GM12878 (cell line): ENCODE results near the gene IFI35. TPM values are rescaled to one million over a fixed set of nuclear protein-coding genes. Genes with fewer than 3 reads are reported as not detected.
A peak's percentile ranks its signal among the peaks of the same experiment; 100 is the strongest.

Source experiments
- ATAC-seq: fragments of 200-7000 bp; cut with Tn5 transposase; 3 replicates; pipeline ENCODE4 v1.9.1; 2020; ENCODE audit warnings: mild to moderate bottlenecking, moderate library complexity
- BruUV-seq: library from RNA; stranded (reverse); fragments of 400-500 nt; replicated peaks from 2 replicates; lab custom pipeline; 2021; lab: Mats Ljungman, UMichigan
- CTCF ChIA-PET: fragments of 300-600 bp; sonication (Branson Sonifier 250); formaldehyde crosslinking; extraction: SDS; loops from one replicate; lab custom pipeline; 2021; ENCODE audit warnings: inconsistent platforms; lab: Yijun Ruan, JAX
- POLR2A ChIA-PET: fragments of 350-600 bp; formaldehyde crosslinking; extraction: SDS; loops from one replicate; lab custom pipeline; 2021; ENCODE audit warnings: inconsistent platforms; lab: Charles Lee
- RAD21 ChIA-PET: fragments of 300-600 bp; sonication (Branson Sonifier 250); formaldehyde crosslinking; loops from one replicate; lab custom pipeline; 2023; ENCODE audit warnings: antibody characterized with exemption; ENCODE audit not compliant: unreplicated experiment; lab: Charles Lee
- SMC1A ChIA-PET: fragments of 300-600 bp; sonication (Branson Sonifier 250); formaldehyde crosslinking; loops from one replicate; lab custom pipeline; 2023; ENCODE audit not compliant: unreplicated experiment, uncharacterized antibody; lab: Charles Lee
- DNase-seq: peaks from one replicate; pipeline ENCODE4 v3.0.0-alpha.2; 2011; ENCODE audit warnings: low read depth, low spot score
- FAIRE-seq: peaks from 3 replicates; lab custom pipeline; 2011; peaks lifted over from hg19 to GRCh38; lab: Jason Lieb, UNC
- H2AFZ ChIP-seq: 2 replicates; pipeline ENCODE4 v1.6.0; 2011; ENCODE audit warnings: low read depth, low read length, control low read depth; ENCODE audit not compliant: control insufficient read depth
- H3K27ac ChIP-seq: 2 replicates; pipeline ENCODE4 v1.5.1; 2011; ENCODE audit warnings: control low read depth; ENCODE audit not compliant: control insufficient read depth, insufficient read depth
- H3K27me3 ChIP-seq, 2 experiments: replicated peaks in 1 of 2; 2 replicates each; pipeline versions ENCODE4 v1.6.0 to v1.6.1; 2011; ENCODE audit warnings: low read length in 1 of 2; ENCODE audit not compliant: control insufficient read depth in 2 of 2, insufficient read depth in 2 of 2
- H3K36me3 ChIP-seq, 2 experiments: 2 replicates each; pipeline ENCODE4 v1.5.1; 2011; ENCODE audit warnings: low read length in 1 of 2; ENCODE audit not compliant: control insufficient read depth in 2 of 2, insufficient read depth in 2 of 2
- H3K4me1 ChIP-seq: 2 replicates; pipeline ENCODE4 v1.6.1; 2011; ENCODE audit warnings: mild to moderate bottlenecking, low read length, moderate library complexity, mixed read lengths; ENCODE audit not compliant: control insufficient read depth, insufficient read depth
- H3K4me2 ChIP-seq: 2 replicates; pipeline ENCODE4 v1.6.0; 2011; ENCODE audit warnings: control low read depth; ENCODE audit not compliant: control insufficient read depth, insufficient read depth
- H3K4me3 ChIP-seq: fragments of 200-600 bp; sonication (generic); 2 replicates; pipeline ENCODE4 v1.5.1; 2016
- H3K79me2 ChIP-seq: 2 replicates; pipeline ENCODE4 v1.6.0; 2011; ENCODE audit warnings: low read length; ENCODE audit not compliant: control insufficient read depth, insufficient read depth
- H3K9ac ChIP-seq: 2 replicates; pipeline ENCODE4 v1.8.0; 2011; ENCODE audit warnings: low read length, control low read depth, mixed read lengths; ENCODE audit not compliant: control insufficient read depth, insufficient read depth
- H3K9me3 ChIP-seq: replicated peaks from 3 replicates; pipeline ENCODE4 v1.5.1; 2011; ENCODE audit warnings: mild to moderate bottlenecking, low read length; ENCODE audit not compliant: control insufficient read depth, insufficient read depth
- H4K20me1 ChIP-seq: 2 replicates; pipeline ENCODE4 v1.6.0; 2011; ENCODE audit not compliant: control insufficient read depth, insufficient read depth
- ATF3 ChIP-seq: IDR thresholded peaks from 2 replicates; pipeline ENCODE4 v1.6.1; 2011; ENCODE audit warnings: low read depth, mild to moderate bottlenecking, low read length, moderate library complexity, borderline replicate concordance; ENCODE audit errors: extremely low read depth
- ATF7 ChIP-seq: fragments of 450-650 bp; IDR thresholded peaks from 2 replicates; pipeline ENCODE4 v1.6.1; 2016; ENCODE audit warnings: low read depth, mild to moderate bottlenecking
- BCL11A ChIP-seq: IDR thresholded peaks from 2 replicates; pipeline ENCODE4 v1.6.1; 2011; ENCODE audit warnings: low read depth, low read length
- BRCA1 ChIP-seq: IDR thresholded peaks from 2 replicates; pipeline ENCODE4 v1.6.1; 2011; ENCODE audit warnings: low read depth, low read length, improper control_type of control experiment
- CBX3 ChIP-seq: fragments of 200-600 bp; sonication (generic); IDR thresholded peaks from 2 replicates; pipeline ENCODE4 v1.6.1; 2016; ENCODE audit warnings: low read depth, borderline replicate concordance
- CTCF ChIP-seq, 3 experiments: IDR thresholded peaks in 2 of 3; conservative IDR thresholded peaks in 1 of 3; 2 replicates each; pipeline ENCODE4 v1.5.1; 2011; ENCODE audit warnings: low read depth in 3 of 3, low read length in 3 of 3, mild to moderate bottlenecking in 3 of 3, control low read depth in 2 of 3, moderate library complexity in 2 of 3, inconsistent platforms in 1 of 3, mixed read lengths in 1 of 3; ENCODE audit not compliant: control insufficient read depth in 2 of 3, insufficient read depth in 1 of 3; ENCODE audit errors: extremely low read depth in 1 of 3
- EGR1 ChIP-seq, 2 experiments: IDR thresholded peaks; 1 replicate in 1 of 2; 2 replicates in 1 of 2; pipeline ENCODE4 v1.6.1; 2011 to 2012; ENCODE audit warnings: low read depth in 2 of 2, low read length in 2 of 2, borderline replicate concordance in 1 of 2, mild to moderate bottlenecking in 1 of 2, moderate library complexity in 1 of 2
- ESRRA ChIP-seq: IDR thresholded peaks from 2 replicates; pipeline ENCODE4 v1.6.1; 2012; ENCODE audit warnings: mild to moderate bottlenecking, low read length, improper control_type of control experiment
- HCFC1 ChIP-seq: fragments of 150-350 bp; IDR thresholded peaks from 2 replicates; pipeline ENCODE4 v1.6.1; 2014; ENCODE audit warnings: low read length
- JUNB ChIP-seq: IDR thresholded peaks from 2 replicates; pipeline ENCODE4 v1.6.1; 2016; ENCODE audit warnings: antibody characterized with exemption, mild to moderate bottlenecking
- PKNOX1 ChIP-seq: fragments of 450-650 bp; IDR thresholded peaks from 2 replicates; pipeline ENCODE4 v1.6.1; 2016; ENCODE audit warnings: mild to moderate bottlenecking
- SMC3 ChIP-seq: IDR thresholded peaks from 2 replicates; pipeline ENCODE4 v1.6.1; 2011; ENCODE audit warnings: low read length, improper control_type of control experiment, borderline replicate concordance
- SP1 ChIP-seq: IDR thresholded peaks from one replicate; pipeline ENCODE4 v1.6.1; 2011; ENCODE audit warnings: low read depth, low read length
- in situ Hi-C: fragments of 300-500 bp; cut with MboI; formaldehyde crosslinking; loops from 9 replicates; pipeline ENCODE4 v1.14.3; 2018; ENCODE audit warnings: mixed read lengths
- intact Hi-C: fragments of 100-400 bp; cut with micrococcal nuclease; formaldehyde crosslinking; loops from one replicate; pipeline ENCODE4 v1.14.2; 2022; ENCODE audit not compliant: unreplicated experiment
- polyA plus RNA-seq, 11 experiments: library from polyadenylated mRNA; depleted of rRNA in 4 of 11; unstranded in 6 of 11; stranded (reverse) in 5 of 11; fragments of >200 nt; fragmentation: Nextera tagmentation in 4 of 11; fragmentation: Illumina TruSeq in 1 of 11; extraction: Ambion mirVana in 4 of 11; extraction: Trizol in 1 of 11; gene quantifications; 1 replicate in 1 of 11; 2 replicates in 10 of 11; pipeline versions ENCODE4 v1.2.1 to v1.2.3, GENCODE V29; 2011 to 2016; ENCODE audit warnings: inconsistent platforms in 2 of 11, missing spikeins in 2 of 11, low read depth in 1 of 11
- total RNA-seq, 4 experiments: library from RNA; depleted of rRNA in 3 of 4; stranded (reverse); fragments of >200 nt in 3 of 4; fragmentation: Illumina TruSeq in 1 of 4; extraction: Trizol in 1 of 4; gene quantifications; 2 replicates each; pipeline versions ENCODE4 v1.2.1 to v1.2.3, GENCODE V29; 2013 to 2021

Gene IFI35
- total and polyA plus RNA-seq, 10 of the 15 experiments (the other 5 are each of a cell fraction or from before 2014, with no cell fraction given): 18.4 to 92.2 (median 65.3) TPM

- peak in 2 of 3 experiments; percentile 21 to 38; a peak in 2 of 6 replicates for TF ChIP-seq CTCF (IDR thresholded peaks at IDR 0.05 in 2 of 3, conservative IDR thresholded peaks at IDR 0.05 in 1 of 3; ENCODE audit: control insufficient read depth in 2 of 3, extremely low read depth in 1 of 3, insufficient read depth in 1 of 3, low read depth in 3 of 3, low read length in 3 of 3)
- TF ChIP-seq CBX3: no peak
- TF ChIP-seq PKNOX1: peak; percentile 39; the same call in 1 of the 2 replicates
- no peak for TF ChIP-seq EGR1 (IDR thresholded peaks at IDR 0.05; ENCODE audit: borderline replicate concordance in 1 of 2, low read depth in 2 of 2, low read length in 2 of 2)
- peak; percentile 67 for TF ChIP-seq ATF7
- TF ChIP-seq, all 136 proteins: peak for 23
Observed at GRCh38 chr17:42980766-42981397, 25.7 kb upstream of the IFI35 start (continued).

DNA sequence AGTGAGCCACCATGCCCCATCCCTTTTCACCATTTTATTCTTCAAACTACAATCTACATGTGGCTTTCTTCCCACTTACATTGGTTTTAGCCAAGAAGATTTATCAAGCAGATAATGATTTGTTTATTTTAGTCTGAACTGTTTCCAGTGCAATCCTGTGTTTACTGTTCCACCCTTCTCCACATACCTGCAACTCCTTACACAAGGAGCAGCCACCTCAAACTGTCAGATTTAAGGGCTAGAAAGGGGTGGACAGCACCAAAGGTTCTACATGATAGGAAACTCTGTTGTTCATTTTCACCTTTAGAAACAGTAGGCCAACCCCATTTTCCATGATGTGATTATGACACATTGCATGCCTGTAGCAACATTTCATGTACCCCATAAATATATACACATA, 24.3 kb upstream of the IFI35 start:
- no peak for FAIRE-seq
- H3K27me3 ChIP-seq: no peaks in the 10 kb centered on the region
- ChIA-PET CTCF (interaction anchor here (4.6 to 6.4 kb wide), 2 partner anchors 15 to 16 kb away, joined by 23 to 66 read pairs; partner anchors contain the start of gene RPL27), POLR2A (no interaction called here), RAD21 (no interaction called here), SMC1A (no interaction called here)
- no peak overlapping the region for H2AFZ ChIP-seq
- no peak for DNase-seq
- in situ Hi-C loops: no loop called here
- ATAC-seq: no peak
- H3K9me3 ChIP-seq: no peaks in the 10 kb centered on the region
- no peak overlapping the region for H3K27ac ChIP-seq
- intact Hi-C loops: no loop called here
- peak overlapping the region; percentile 94 for H3K4me3 ChIP-seq
- peak overlapping the region; percentile 99; the same call in 1 of the 2 replicates for H3K4me2 ChIP-seq
- BruUV-seq: no TSS peak
- H3K79me2 ChIP-seq: peaks cover 43% of the 10 kb centered on the region
- H3K9ac ChIP-seq: no peak overlapping the region
- H3K36me3 ChIP-seq: peaks cover 1 to 7% of the 10 kb centered on the region in 2 experiments
- TF ChIP-seq BRCA1 (no peak), ATF3 (no peak), SP1 (no peak), BCL11A (no peak), ESRRA (no peak), JUNB (no peak), CBX3 (no peak), SMC3 (no peak), HCFC1 (no peak)
- TF ChIP-seq, all 136 proteins: peak for 0
- H3K4me1 ChIP-seq: peaks cover 29% of the 10 kb centered on the region
- no peaks in the 10 kb centered on the region for H4K20me1 ChIP-seq
